ENCODE data around the gene PSPH.

Gene PSPH

DNA sequence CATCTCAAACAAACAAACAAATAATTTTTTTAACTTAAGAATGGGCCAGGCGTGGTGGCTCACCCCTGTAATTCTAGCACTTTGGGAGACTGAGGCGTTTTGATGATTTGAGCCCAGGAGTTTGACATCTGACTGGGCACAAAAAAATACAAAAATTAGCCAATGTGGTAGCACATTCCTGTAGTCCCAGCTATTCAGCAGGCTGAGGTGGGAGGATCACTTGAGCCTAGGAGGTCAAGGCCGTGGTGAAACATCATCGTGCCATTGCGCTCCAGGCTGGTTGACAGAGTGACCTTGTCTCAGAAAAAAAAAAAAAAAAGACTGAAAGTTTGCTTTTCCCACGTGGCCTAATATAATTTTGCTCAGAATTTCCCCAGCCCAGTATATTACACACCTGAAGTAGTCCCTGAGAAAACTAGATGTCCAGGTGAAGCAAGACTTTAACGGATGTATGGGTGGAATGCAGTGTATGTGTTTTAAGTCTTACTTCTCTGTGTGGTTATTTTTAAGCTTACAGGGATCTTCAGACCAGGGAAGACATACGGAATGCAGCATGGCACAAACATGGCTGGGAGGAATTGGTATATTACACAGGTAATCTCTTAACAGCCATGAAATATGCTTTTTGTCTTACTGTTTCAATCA is 54.3 kb downstream of the PSPH start:
- no peak for DNase-seq (ENCODE audit: low read depth)

DNA sequence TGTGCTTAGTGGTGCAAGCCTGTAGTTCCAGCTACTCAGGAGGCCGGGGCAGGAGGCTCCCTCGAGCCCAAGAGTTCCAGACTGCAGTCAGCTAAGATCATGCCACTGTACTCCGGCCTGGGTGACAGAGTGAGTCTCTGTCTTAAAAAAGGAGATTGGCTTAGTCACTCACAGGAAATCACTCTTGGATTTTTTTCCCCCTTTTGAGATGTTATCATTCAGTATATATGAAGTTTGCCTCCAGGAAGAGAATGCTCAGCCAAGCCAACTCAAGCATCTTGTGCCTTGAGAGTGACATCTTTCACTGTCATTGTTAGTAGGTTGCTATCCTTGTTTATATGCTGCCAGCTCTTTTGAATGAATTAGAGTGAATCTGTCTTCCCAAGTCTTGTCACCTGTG is 58.9 kb downstream of the PSPH start:
- DNase-seq (ENCODE audit: low read depth) = no peak

- no peak for DNase-seq (ENCODE audit: low read depth)
Measured at GRCh38 chr7:55983537-55983936, 67.7 kb downstream of the PSPH start.

GRCh38 chr7:55980266-55980665 is 71.0 kb downstream of the PSPH start:
- no peak for DNase-seq (ENCODE audit: low read depth)

DNA sequence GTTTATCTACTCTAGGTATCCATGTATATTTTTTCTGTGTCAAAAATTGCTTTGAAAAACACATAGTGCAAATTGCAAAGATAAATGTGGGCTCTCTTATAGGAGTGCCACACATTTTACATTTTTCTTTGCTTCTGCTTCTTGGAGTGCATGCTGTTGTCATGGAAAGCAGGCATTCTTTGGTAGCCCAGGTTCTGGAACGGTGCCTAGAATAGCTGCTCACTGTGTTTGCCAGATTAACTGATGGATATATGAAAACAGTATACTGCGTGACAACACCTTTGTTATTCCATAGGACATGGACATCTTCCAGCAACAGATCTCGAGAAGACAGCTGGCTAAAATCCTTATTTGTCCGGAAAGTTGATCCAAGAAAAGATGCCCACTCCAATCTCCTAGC is 73.4 kb downstream of the PSPH start:
- no peak for DNase-seq (ENCODE audit: low read depth)

DNA sequence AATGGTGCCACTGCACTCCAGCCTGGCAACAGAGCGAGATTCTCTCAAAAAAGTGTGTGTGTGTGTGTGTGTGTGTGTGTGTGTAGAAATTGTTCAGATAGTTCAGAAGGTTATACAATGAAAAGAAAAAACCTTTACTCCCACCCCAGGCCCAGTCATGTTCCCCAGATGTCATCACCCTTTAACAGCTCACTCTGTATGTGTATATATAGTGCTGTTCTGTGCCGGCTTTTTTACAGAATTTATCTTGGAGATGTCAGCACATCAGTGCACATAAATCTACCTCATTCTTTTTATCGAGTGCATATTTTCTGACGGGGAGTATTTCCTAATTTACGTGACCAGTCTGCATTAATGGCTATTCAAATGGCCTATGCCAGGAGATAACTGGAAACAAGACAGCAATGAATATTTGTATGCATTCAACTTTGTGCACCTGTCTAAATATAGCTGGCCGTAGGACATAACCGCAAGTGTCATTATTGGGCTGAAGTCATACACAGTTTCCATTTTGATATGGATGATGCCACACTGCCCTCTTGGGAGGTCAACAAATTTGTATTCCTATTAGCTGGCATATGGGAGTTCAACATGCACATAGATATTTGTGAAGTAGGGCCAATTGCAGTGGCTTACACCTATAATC is 75.1 kb downstream of the PSPH start:
- no peak for DNase-seq (ENCODE audit: low read depth)

- no peak for DNase-seq (ENCODE audit: low read depth)
Measured at GRCh38 chr7:55973747-55974250, 77.4 kb downstream of the PSPH start.

DNA sequence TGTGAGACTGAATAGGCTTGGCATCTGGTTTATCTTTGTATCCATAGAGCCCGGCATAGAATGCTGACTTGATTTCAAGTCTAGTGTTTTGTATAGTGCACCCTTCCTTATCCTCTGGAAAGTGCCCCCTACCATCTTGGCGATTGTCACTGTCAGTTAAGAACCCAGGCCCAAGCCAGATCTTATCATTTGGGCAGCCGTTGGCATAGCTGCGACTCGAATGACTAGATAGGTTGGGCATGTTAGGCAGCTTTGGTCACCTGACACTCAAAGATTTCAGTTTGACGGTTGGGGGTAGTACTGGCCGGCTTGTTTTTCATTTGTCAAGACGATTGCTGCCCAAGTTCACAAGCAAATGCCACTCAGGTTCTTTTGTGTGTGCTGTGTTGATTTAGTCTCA is 80.3 kb downstream of the PSPH start:
- no peak for DNase-seq (ENCODE audit: low read depth)

DNA sequence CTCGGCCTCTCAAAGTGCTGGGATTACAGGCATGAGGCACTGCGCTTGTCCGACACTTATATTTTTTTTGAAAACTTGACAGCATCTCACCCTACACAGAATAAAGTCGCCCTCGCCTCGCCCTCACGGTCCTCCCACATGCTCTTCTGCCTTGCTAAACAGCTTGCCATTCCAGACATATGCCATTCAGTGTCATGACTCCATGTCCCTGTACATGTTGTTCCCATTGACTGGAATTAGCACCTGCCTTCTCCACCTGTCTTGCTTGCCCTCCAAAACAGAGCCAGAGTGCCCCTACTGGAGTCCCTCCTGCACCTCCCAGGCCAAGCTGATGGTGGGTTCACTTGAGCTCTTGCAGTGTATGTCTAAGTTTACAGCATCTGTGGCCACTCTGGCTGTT is 80.7 kb downstream of the PSPH start:
- DNase-seq (ENCODE audit: low read depth) = no peak

- no peak for DNase-seq (ENCODE audit: low read depth)
Measured at GRCh38 chr7:55969391-55969790, 81.9 kb downstream of the PSPH start.

GRCh38 chr7:55966851-55967250 is 84.4 kb downstream of the PSPH start:
- DNase-seq (ENCODE audit: low read depth) = no peak

- no peak for DNase-seq (ENCODE audit: low read depth)
Measured at GRCh38 chr7:55965805-55966421, 85.3 kb downstream of the PSPH start.

GRCh38 chr7:55965100-55965470 is 86.2 kb downstream of the PSPH start:
- DNase-seq (ENCODE audit: low read depth) = no peak

GRCh38 chr7:55964261-55965099 is 86.8 kb downstream of the PSPH start, which contains the start of gene NIPSNAP2:
Gene NIPSNAP2 (plus strand): TSS chr7:55964585. CDS start chr7:55964610, 25 bp downstream.
- DNase-seq (ENCODE audit: low read depth) = peak; percentile 43

DNA sequence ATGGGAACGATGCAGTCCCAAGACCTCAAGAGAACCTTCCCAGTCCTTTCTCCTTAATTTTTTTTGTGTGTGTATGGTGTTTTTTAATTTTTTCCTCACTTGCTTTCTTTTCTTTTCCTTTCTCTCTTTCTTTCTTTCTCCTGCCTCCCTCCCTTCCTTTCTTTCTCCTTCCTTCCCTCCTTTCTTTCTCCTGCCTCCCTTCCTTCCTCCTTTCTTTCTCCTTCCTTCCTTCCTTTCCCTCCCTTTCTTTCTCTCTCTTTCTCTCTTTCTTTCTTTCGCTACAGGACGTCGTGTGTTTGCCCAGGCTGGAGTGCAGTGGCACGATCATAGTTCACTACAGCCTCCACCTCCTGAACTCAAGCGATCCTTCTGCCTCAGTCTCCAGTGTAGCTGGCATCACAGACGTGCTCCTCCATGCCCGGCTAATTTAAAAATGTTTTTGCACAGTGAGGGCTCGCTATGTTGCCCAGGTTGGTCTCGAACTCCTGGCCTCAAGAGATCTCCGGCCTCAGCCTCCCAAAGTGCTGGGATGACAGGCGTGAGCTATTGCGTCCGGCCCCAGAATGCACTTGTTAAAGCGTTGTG is 87.6 kb downstream of the PSPH start:
- no peak for DNase-seq (ENCODE audit: low read depth)

DNA sequence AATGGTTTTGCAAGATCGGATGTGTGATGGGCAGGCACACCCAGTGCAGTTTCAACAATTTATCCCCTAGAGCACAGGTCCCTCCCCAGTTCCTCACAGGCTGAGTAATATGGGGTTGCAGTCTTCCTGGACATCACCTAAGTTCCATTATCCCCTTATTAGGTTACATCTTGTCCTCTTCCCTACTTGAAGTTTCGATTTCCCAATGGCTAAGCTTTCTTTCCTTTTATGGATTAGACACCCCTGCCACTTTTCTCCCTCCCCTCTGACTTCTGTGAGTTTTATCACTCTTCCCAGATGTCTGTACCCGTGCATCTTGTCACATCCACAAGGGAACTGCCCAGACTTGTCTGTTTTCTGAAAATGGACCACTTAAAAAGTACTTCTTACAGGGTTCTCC is 89.2 kb downstream of the PSPH start:
- DNase-seq (ENCODE audit: low read depth) = no peak

All from activated gamma-delta T cell treated with anti-CD3 and anti-CD28 coated beads, Interleukin-2, amount 50 U/mL, for 16 hours (primary cell).